ENCODE results near the gene KLHL3.
"Not testable (repeated sequence)": the region's sequence is repeated elsewhere in the genome, so short reads cannot be mapped to it uniquely, and the experiment has no call there.

The KLHL3 gene

DNA sequence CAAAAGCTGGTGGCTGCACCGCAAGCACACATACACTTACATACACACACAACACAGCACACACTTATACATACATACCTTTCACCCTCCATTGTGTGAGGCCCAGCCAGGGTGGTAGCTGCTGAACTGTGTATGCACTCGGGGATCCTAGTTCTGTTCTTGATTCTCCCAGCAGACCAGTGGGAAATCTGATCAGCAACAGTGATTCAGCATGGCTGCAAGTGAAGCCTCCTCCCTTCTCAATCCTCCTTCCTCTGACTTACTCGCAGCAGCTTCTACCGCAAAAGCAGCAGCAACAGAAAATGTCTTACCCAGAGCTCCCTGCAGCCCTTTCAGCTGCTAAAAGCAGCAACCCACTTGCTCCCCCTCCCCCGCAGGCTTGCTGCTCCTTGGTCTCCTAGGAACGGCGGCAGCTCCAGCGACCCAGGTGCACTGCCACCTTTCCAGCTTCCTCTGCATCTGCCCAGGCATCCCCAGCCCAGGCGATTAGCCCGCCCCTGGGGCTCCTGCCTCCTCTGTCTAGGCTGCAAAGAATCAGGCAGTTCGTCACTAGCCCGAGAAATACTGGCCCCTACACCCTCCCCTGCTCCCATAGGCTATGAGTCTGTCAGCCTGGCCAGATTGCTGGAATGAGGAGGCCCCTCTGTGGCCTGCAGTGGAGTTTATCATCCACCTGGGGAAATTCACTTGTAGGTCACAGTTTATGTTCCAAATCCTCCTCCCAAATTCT, at the start of gene KLHL3:
TSS of gene KLHL3 (minus strand) at position 535 of the 730 bp plus-strand sequence. CDS start at position 92, 443 bp downstream.
- peak; percentile 7 to 13 for ATAC-seq

DNA sequence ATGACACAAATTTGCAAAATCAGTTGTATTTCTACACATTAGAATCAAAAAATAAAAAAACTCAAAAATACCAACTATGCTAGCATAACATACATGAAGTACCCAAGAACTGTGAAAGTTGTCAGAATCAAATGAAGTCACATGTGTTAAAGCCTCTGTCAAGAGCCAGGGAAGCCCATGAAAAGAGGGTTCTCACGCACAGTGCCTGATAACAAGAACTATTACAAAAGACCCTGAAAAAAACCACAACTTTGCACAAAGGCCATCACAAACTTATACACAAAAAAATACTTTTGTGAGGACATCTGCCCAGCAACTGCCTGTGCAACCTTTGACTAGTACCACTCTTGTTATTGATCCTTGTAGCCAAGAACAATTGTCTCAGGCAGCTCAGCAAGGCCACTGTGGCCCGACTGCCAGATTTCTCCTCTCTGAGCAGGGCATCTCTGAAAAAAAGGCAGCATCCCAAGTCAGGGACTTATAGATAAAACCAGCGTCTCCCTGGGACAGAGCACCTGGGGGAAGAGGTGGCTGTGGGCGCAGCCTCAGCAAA, 47.2 kb upstream of the KLHL3 start:
- ATAC-seq, result no peak

DNA sequence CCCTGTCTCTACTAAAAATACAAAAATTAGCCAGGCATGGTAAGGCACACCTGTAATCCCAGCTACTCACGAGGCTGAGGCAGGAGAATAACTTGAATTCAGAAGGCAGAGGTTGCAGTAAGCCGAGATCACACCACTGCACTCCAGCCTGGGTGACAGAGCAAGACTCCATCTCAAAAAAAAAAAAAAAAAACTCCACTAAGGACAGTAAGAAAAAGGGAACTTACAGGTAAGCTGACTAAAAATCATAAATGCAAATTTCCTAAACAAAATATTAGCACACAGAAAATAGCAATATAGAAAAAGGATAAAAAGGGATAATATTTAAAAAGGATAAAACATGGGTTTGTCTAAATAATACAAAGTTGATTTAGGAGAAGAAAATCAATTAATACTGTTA, 46.2 kb upstream of the KLHL3 start:
- no peak for ATAC-seq

DNA sequence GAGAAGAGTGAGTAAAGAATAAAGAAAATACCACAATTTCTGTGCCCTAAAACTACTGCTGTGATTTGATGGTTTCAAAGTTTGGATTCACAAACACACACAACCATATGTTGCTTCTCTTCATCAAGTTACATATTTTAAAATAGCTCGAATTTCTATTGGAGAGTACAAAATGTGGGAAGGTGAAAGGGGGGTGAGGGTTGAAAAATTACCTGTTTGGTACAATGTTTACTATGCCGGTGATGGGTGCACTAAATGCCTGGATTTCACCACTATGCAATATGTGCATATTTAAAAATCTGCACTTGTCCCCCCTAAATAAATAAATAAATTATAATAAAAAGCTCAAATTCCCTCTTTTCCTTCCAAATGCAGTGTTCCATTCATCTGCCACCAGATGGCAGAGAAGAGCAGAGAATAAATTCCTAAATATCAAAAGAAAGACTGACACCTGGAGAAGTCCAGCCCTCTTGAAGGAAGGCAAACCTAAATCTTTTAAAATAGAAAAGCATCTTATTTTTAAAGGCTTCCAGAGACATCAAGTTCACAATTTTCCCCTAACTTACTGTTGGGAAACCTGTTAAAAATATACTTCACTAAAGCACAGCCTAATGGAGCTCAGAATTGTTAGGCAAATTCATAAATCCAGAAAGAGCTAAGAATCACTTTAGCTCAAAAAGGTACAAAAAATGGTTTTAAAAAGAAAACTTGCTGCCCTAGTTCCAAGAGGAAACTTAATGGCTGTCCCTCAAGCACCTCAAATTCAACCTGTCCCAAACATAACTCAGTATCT, 43.1 kb upstream of the KLHL3 start:
- no peak for ATAC-seq

GRCh38 chr5:137767937-137768336, 32.0 kb upstream of the KLHL3 start:
- ATAC-seq, result not testable (repeated sequence)

- ATAC-seq, result no peak
Observed at GRCh38 chr5:137761566-137761965, 25.7 kb upstream of the KLHL3 start.

DNA sequence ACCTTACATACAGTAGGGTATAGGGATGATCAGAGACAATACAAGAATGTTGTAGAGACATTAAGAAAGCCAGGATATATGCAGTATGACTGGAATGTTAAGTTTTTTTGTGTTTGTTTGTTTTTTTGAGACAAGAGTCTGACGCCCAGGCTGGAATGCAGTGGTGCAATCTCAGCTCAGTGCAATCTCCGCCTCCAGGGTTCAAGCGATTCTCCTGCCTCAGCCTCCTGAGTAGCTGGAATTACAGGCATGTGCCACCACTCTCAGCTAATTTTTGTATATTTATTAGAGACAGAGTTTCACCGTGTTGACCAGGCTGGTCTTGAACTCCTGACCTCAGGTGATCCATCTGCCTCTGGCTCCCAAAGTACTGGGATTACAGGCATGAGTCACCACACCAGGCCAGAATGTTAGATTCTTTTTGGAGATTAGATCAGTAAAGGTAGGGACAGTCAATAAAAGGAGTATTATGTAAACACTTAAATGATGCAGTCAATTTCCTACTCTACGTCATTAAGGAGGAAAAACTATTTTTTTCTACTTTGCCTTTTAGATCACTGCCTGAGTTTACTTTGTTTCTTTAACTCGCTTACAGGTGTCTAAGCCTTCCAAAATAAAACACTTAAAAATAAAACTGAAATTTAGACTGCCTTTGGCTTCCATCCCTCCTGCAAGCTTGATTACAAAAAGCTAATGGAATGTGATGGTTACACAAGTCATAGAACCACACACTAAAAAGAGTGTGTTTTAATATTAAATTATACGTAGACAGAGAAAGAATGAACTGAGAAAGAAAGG, 25.0 kb upstream of the KLHL3 start:
- no peak for ATAC-seq

- ATAC-seq, result no peak
Observed at GRCh38 chr5:137760294-137760693, 24.4 kb upstream of the KLHL3 start.

DNA sequence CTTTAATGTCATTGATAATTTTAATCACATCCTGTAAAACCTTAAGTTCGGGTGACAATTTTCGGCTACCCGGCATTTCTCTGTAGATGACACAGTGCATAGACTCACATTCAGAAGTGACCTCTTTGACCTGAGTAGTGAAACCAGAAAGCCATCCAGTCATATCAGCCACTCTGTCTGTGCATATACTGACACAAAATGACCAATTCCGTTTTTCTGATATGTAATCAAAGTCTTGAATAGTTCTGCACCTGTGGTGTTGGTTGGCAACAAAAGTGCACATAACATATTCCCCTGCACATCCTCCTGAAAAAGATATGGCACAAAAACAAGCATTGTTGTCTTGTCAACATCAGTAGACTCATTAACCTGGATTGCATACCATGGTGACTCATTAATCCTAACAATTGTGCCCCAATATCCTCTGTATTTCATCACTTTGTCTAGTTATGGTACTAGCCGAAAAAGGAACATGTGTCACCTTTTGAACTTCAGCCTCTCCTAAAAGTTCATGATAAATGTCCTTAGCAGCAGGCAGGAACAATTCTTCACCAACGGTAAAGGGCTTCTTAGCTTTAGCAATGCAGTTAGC, 22.9 kb upstream of the KLHL3 start:
- no peak for ATAC-seq

DNA sequence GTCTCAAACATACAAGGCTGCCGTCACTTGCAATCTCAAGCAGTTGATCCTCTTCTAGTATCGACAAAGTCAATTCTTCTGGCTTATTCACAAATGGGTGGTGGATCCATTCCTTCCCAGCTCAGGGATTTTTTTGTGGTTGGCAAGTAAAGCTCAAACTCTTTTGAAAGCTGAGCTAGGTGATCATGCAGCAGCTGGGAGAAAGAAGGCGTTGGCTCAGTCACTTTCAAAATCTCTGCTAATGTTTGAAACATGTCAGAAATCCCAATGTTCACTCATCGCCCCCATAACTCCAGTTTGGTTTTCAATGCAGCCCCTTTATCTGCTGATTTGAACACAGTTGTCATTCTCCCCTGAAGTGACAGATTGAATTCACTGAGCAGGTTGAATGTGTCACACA, 22.2 kb upstream of the KLHL3 start:
- no peak for ATAC-seq

DNA sequence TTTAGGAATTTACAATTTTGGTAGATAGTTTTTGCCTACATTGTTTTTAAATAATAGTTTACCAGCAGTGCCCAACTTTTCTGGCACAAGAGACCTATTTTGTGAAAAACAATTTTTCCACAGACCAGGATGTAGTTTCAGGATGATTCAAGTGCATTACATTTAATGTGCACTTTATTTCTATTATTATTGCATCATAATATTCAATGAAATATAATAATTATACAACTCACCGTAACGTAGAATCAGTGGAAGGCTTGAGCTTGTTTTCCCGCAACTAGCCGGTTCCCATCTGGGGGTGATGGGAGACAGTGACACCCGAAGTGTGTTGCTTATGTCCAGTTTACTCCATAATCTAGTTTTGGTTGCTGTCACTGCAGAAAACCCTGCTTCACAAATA, 21.7 kb upstream of the KLHL3 start:
- ATAC-seq, result no peak

GRCh38 chr5:137754961-137755762, 19.3 kb upstream of the KLHL3 start:
- peak; percentile 17 to 20 for ATAC-seq

DNA sequence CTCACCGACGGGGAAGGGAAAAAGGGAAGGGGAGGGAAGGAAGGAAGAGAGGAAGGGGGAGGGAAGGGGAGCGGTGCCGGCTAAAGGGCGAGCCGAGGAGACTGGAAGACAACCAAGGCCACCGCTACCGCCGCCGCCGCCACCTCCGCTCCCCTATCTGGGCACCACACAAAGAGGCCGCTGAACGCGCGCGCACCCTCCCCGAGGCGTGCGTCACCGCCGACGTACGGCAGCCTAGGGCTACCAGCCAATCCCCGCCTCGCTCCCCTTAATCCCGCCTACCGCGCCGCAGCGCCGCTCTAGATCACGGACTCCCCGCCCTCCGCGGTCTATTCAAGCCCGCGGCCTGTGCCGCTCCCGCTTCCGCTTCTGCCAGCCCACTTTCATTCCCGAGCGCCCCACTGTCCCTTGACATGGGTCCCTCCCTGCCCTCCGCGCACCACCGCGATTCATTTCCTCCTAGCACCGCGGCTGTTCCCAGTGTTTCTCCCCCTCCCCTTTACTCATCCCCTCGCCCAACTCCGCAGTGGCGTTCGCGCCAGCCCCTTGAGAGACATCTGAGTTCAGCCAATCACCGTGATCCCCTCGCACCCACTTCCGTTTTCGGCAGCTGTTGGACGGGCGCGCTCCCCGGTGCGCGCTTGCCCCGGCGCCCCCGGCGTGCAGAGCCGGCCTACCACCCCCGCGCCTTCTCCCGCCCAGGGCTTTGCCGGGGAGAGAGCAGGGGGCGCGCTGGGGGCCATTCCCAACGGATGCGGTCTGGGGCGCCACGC, 18.5 kb upstream of the KLHL3 start, which contains the start of gene HNRNPA0:
TSS of gene HNRNPA0 (minus strand) at position 176 of the 773 bp plus-strand sequence. CDS start 297 bp downstream, outside the sequence.
- peak; percentile 90 for ATAC-seq

DNA sequence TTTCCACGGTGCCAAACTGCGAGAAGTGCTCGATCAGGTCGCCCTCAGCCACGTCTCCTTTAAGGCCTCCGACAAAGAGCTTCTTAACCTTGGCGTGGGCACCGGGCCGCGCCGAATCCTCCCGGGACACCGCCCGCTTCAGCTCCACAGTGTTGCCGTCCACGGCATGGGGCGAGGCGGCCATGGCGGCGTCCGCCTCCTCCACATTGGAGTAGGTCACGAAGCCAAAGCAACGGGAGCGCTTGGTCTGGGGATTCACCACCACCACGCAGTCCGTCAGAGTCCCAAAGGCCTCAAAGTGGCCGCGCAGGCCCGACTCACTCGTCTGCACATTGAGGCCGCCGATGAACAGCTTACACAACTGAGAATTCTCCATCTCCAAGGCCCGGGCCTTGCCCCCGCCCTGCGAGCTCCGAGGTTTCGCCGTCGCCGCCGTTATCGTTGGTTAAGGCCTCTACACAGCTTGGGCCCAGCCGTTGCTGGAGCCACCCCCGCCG, 17.9 kb upstream of the KLHL3 start:
- peak; percentile 2 to 10 for ATAC-seq

DNA sequence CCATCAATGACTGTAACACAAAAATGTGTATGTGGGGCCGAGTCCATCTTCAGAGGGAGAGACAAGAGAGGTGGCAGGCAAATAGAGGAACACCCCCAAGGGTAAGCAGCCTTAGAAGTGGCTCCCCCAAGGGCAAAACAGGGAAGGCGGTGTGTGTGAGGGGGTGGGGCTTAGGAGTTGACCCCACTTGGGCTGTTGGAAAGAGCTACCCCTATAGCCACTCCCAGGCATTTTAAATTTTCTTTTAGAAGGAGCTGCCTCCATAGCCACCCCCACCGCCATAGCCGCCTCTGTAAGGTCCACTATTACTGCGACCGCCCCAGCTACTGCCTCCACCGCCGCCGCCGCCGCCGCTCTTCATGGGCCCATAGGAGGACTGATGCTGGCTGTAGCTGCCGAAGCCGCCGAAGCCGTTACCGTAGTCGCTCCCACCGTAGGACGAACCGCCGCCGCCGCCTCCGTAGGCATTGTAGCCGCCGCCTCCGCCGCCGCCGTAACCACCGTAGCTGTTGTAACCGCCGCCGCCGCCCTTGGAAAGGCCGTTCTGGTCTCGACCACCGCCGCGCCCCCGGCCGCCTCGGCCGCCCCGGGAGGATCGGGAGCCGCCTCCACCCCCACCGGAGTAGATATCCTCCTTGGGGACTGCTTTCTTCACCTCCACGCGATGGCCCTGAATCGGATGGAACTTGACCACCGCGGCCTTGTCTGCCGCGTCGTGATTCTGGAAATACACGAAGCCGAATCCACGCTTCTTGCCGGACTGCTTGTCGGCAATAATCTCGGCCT, 17.2 kb upstream of the KLHL3 start:
- no peak for ATAC-seq

DNA sequence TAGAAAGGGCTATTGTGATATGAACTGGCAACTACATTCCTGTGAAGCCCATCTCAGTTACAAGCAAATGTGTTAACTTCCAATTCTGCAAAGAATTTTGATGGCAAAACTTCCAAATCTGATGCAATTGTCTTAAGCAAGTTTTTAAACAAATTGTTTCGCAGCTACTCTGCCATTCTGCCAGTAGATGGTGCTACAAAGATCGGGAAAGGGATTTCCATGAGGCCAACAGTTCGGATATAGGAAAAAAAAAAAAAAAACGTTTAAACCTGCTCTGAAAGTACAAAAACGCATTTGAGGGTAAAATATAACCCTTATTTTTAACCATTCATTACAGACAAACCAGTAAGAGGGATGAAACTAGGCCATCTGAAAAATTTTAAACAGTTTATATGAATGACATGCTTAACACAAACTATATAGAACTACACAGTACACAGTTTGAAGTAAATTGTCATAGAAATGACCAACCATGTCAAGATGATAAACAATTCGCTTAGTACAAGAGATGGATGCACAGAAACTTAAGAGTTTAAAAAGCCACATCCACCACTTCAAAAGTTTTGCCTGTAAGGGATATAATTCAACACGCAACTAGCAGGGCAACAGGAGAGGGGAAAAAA, 16.1 kb upstream of the KLHL3 start:
- ATAC-seq, result no peak

DNA sequence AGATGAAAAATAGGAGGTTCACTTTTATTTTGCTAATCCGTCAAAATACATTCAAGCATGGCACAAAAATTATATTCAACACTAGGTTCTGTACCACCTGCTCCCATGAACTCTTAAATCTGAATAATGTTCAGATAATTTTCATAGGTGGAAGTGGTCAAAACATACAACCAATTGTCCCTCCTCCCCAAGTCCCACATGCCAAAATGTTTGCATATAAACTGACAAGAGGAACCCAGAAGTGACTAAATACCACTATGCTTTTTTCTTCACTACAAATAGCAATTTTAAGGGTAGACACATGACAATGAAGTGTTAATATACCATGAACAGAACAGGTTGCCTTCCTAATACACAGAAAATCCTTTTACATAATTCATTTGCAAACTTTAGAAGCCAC, 14.5 kb upstream of the KLHL3 start:
- ATAC-seq, result no peak

GRCh38 chr5:137747848-137748247, 12.0 kb upstream of the KLHL3 start:
- ATAC-seq, result no peak

DNA sequence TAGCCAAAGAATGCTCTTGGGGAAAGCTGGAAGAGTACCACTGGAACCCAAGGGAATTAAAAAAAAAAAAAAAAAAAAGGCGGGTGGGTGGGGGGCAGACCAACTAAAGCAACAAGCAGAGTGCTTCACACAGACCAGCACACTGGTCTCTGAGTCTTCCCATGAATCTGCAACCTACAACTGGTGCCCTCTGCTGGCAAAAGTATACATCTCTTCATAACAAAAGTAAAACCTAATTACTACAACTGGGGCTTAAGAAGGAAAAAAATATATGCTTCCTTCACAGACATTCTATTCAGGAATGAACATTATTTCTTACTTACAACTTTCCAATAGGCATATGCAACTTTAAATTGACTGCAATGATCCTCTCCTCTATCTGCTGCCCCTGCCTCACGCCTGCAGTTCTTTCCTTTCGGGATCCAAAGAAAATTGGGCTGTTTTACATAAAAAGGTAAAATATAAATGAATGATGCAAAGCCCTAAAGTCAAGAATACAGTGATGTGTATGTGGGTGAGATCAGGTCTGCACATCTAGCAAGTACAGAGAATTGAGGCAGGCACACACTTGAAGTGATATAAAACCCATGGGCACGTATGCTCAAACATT, 7.2 kb upstream of the KLHL3 start:
- peak; percentile 75 to 84 for ATAC-seq

Data from activated CD4-positive, CD25-positive, alpha-beta regulatory T cell treated with anti-CD3 and anti-CD28 coated beads, Interleukin-2, amount 50 U/mL, for 24 hours (primary cell).